ENCODE results near the gene PARVA.

Gene PARVA

DNA sequence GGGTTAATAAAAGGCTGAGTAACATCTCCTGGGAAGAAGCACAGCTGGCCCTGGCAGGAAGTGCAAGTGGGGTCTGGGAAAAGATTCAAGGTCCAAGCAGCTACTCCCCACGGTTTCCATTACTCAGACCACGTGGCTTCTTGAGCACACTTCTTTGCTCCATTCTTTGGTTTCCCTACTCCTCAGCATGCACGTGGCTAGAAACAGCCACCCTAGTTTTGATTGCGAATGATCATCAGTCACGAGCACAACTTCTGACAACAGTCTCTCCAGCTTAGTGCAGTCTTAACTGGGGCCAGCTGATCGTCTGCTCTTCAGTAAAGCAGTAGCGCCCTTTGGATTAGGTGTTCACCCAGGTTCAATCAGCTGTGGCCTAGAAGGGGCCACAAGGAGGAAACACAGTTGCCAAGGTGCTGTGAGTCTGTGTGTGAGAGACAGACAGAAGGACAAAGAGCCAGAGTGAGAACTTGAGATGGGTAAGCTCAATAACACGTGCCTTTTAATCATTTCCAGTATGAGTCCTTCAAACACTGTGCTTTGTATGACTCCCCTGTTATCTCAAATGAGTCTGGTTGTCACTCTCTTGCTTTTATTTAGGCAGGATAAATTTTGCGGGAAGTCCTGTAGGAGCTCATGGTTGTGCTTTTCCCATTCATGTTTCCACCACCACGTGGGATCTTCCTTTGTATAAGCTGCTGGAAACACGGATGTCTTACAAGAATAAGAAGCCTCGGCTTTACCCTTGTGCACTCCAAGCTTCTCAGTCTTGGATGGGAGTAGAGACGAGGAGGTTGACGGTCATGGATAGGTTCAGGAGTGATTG, 901 bp upstream of the PARVA start:
- DNase-seq: no peak

DNA sequence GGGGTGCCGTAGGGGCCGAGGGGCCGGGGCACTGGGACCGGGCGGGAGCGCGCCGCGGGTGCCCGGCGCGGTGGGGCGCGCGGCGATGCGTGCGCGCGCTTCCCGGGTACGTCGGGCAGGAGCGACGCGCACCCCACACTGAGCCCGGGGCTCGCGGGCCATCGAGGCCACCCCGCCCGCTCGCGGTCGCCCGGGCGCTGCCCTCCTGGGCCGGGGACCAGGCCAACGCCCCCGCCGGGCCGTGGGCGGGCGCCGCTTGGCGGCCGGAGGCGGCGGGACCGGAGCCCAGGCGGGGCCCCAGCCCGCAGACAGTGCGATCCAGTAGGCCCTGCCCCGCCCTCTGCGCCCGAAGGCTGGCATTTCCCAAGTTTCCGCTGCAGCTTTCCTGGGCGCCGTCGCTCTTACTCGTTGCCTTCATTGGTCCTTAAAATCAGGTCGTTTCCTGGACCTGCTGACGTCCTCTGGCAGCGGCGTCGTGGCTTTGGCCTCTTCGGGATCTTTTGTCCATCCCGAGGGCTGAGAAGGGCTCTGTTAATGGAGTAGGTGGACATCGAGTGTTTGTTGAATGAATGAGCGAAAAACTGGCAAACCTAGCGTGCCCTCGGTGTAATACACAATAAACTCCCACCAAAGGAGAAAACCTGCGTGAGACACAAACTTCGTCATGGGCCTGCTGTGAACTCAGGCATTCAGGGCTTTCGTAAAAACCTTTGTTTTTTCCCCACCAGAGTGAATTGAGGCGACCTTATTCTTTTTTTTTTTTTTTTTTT, 638 bp downstream of the PARVA start:
- no peak for DNase-seq

DNA sequence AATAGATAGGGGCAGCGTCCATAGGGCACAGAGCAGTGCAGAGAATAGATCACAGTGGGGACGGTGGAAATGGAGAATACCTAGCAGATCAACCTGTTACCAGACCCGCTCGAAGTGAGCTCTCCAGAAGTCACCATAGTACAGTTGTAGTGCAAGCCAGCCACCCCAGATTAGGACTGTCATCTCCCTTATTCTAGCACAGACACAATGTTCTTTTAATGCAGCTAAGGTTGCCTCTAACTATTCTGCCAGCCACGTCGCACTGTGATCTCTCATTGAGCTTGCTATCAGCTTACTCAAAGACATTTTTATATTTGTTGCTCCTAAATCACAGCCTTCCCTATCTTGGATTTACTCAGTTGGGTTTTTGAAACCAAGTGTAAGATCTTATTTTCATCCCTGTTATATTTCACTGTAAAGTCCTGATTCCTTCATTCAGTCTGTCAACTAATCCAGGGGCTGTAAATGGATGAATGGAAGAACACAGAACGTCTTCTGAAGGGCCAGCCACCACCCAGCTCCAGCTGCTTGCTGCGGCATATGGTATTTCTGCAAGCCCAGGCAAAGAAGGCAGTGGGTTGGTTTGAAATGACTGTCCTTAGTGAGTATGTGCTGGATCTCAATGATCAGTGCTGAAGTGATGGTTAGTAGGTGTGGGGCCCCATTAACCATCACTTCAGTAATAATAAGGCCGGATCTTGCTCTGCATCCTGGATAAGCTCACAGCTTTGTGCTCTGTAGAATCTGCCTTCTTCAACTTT, 3.4 kb downstream of the PARVA start:
- no peak for DNase-seq

DNA sequence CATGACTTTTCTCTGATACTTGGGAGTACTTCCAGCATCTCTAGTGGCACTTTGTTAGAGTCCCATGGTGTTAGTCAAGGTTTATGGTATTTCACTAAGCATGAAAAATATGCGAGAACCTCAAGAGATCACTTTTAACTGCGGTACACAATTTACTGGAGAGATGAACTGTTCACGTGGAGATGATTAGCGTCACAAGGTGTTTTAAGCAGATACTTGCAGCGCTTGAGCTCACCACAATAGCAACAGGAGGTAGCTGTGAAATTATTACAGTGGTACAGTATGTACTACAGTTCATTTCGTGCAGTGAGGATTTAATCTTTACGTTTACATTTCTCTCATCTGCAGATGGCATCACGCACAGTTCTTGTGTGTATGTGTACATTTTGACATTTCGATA, 4.5 kb downstream of the PARVA start:
- DNase-seq: no peak

DNA sequence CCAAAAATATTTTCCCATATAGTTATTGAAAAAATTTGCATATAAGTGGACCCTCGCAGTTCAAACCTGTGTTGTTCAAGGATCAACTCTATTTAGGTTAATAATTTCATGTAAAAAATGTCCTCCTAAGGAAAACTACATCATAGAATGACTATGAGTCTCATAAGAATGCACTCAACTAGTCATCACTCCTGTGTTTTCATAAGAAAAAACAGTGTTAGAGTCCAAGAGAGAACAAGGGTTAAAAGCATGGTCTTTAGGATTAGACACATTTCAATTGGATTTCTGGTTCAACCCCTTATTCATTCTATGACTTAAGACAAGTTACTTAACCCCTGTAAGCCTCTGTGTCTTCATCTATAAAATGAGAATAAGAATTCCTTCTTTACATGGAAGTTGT, 5.1 kb downstream of the PARVA start:
- no peak for DNase-seq

DNA sequence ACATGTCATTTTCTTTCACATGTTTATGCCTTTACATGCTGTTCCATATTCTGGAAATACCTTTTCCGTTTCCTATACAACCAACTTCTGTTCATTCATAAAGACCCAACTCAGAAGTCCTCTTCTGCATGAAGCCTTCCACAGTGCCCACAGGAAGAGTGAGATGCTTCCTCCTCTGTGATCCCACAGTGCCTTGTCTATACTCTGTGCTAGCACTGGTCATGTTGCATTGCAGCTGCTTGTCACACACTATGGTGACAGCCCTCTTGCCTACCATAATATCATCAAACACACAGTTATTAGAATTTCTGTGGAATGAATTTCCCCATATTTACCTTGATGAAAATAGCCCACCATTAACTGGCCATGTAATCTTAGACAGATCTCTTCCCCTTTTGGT, 8.9 kb downstream of the PARVA start:
- no peak for DNase-seq

DNA sequence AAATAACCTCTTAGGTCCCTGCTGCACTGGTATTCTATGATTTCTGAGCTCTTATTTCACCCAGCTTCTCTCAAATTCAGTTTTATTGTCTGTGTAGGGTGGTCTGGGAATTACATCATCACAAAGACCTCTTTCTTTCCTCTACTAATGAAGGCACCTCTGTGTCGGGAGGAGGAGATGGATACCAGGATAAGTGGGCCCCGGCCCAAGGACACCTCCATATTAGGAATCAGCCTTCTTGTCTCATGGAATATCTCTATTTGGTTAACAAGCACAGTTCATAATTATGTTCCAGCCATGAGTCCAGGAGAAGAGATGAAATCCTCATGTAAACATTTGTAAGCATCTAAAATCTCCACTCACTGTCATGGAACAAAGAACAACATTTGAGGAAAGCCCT, 9.4 kb downstream of the PARVA start:
- no peak for DNase-seq

DNA sequence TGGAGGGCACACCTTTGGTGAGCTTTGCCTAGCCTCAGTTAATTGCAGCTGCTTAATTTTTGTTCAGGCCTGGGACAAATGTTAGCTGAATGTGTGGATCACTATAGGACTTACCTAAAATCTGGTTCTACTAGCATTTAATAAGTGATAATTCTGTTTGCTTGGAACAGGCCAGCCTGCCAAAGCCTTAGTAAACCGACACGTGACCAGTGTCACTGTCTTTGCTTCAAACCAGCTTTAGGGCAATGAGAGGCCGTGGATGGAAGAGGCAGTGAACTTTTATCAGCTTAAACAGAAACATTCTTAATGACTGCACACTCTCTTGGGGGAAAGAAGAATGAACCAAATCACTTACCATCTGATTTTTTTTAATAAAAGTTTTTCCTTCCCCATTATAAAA, 10.8 kb downstream of the PARVA start:
- DNase-seq: no peak

DNA sequence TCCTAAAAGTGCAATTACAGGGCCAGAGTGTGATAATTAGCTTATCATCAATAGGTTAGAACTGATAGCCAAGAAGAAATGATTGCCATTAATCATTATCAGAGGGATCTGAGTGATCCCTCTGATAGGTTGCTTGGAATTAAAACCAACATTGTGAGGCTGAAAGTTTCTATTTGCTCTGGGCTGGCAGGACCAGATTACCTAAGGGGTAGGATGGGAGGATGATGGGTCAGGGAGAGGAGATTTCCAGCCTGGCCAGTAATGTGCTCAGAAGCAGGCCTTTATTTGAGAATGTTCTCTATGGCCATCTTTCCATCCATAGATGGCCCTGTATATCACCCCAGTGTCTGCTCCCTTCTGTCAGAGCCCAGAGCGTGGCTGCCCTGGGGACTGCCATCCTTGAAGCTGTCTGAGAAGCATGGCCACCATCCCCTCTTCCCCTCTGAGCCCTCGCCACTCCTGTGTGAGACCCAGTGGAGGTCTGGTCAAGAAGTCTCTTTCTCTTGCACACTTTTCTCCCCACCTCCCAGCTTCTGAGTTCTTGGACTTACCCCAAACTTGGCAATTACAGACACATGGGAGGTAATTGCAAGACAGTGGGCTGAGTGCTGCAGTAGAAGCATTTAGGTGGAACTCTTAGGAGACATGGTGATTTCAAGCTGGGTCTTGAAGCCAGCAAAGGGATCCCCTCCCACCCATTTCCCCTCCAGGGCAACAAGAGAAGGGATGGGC, 11.7 kb downstream of the PARVA start:
- DNase-seq: no peak

DNA sequence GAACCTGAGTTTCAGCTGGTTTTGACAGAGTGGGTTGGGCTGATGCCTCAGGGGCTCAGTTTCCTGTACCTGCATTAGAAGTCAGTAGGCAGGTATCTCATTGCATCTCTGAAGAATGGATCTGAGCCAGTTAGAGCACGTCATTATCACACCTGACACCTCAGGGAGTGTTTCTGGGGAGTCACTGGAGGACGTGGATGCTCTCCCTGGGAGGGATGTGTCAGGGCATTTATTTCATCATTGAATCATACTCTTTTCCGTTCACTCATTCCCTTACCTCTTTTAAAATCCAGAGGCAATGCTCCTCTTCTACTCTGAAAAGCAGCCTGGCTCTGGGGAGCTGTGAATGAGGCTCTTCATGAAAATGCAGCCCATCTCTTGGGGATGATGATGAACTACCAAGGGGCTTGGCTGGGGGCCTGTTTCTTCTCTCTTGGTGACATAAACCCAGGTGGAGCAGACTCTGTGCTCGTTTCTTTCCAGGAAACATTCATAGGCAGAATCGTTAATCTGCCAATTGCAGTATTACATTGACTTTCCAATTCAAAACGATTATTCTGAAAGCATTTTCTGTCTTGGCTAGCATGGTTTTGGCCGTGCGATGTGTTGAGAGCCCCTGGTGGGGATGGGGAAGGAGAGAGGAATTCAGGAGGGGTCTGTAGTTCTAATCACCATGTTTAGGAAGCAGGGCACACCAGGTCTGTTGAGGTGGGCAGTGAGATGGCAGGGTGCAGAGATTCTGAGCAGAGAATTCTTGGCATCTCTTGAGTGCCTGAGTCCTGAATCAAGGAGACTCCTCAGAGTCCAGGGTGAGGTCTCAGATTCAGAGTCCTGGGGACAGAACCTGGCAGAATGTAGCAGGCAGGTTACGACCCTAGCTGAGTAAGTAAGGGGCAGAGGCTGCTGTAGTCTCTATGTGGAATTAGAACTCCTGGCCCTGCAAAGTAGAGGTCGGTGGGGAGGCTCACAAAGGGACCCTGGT, 12.6 kb downstream of the PARVA start:
- no peak for DNase-seq

DNA sequence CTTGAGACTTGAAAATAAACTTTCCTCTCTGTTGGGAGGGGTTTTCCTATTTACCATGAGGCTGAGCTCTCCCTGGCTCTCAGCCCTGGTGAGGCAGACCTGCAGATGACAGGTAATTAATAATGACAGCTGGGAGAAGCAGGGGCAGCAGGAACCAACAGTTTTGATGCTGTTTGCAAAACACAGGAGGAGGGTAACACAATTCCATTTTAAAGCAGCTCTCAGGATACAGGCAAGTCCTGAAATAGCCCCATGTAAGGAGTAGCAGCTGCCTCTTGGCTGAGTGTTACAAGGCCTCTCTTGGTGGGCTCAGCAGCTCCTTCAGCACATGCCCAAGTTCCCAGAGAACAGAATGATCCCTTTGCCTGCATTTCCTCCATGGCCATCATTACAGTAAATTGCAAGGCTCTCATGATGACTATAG, 13.3 kb downstream of the PARVA start:
- DNase-seq: no peak

DNA sequence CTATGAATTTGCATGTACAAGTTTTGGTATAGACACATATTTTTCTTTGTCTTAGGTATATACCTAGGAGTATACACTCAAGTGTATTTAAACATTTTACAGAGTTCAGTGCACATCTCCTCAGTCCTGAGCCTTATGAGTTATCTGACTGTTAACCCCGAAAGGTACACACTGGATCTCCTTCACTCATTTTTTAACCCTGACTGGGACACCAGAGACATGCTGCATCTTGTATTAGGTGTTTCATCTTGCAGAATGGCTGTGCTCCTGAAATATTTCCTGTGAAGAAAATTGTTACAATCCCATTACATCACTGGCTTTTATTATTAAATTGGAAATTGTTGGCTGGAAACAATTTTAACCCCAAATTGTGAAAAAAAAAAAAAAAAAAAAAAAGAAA, 15.3 kb downstream of the PARVA start:
- DNase-seq: no peak

DNA sequence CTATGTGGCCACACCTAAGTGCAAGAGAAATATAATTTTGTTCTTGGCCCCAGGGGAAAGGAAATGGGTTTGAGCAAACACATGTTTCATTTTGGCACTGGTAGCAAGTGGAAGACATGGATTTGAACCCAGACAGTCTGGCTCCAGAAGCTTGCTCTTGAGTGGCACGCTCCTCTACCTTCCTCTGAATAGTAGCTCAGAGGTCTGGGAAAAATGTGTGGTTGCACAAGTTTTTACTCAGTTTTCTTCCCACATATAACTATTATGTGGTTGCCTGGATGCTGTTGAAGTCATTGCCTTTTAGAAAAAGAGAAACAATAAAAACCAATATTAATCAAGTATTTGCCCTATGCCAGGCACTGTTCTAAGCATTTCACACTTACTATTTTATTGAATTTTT, 16.3 kb downstream of the PARVA start:
- no peak for DNase-seq

DNA sequence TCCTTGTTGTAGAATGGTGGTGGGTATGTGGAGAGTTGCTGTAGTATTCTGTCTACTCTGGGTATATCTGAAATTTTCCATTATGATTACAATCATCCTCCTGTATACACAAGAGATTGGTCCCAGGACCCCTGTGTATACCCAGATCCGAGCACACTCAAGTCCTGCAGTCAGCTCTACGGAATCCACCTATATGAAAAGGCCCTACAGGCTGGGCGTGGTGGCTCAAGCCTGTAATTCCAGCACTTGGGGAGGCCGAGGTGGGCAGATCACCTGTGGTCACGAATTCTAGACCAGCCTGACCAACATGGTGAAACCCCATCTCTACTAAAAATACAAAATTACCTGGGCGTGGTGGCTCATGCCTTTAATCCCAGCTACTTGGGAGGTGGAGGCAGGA, 17.2 kb downstream of the PARVA start:
- no peak for DNase-seq

DNA sequence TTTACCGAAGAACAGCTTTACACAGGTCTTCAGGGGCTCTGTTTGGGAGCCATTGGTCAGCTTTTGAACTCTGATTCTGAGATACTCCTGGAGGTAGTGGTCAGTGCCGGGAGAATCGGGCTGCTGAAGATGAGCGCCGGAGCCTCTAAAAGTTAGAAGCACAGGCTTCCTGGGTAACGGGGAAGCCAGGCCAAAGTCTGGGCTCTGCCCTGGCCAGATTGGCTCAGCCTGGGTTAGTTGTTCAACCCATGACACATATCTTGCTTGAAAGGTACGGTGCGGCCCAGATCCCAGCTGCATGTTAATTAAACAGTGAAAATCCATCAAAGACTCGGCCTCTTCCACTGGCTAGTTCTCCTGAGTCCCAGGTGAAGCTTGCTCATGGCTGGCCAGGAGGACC, 18.0 kb downstream of the PARVA start:
- no peak for DNase-seq

DNA sequence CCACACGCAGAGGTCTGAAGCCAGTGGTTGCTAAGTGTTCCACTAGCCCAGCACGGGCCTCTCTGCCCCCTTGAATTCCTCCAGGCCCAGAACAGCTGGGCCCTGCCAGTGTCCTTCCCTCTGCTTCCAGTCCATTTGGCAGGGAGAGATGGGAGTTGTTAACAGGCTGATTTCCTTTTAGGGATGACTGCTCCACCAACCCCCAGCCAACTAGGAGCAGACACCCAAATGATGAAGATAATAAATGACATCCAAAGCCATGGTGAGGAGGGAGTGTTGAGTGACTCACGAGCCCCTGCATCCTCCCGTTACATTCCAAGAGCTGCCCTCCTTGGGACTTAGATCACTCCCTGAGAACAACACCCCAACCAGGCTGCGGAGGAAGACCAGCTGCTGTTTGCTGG, 20.6 kb downstream of the PARVA start:
- DNase-seq: no peak

DNA sequence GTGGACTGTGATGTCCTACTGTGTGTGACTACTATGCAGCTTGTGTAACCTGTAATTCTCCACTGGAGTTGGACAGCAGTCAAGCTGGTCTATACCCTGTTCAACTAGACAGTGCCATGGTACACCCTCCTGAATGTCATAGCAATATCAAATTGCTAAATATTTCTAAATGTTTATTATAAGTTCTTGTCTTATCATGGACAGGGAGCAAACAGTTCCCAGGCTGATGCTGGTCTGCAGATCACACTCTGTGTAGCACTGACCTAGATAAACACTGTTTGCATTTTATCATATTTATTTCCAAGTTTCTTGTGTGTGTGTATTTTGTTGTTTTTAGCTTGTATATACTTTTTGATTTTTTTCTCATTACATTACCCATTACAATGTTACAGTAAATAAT, 22.0 kb downstream of the PARVA start:
- no peak for DNase-seq

DNA sequence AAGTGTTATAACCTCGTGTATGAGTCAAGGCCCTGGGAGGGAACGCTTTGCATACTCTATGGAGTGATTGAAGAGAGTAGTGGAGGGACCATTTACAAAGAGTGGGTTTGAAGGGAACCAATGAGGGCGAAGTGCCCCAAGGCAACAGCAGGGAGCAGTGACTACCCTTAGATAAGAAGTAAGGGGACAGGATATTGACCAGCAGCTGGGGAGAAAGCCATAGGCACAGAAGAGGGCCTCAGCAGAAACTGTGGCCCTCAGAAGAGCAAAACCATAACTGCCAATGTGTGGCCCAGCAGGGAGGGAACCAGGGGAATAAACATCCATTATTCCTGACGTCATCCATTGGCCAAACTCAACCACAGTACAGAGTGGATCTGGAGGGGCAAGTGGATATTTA, 24.7 kb downstream of the PARVA start:
- no peak for DNase-seq

DNA sequence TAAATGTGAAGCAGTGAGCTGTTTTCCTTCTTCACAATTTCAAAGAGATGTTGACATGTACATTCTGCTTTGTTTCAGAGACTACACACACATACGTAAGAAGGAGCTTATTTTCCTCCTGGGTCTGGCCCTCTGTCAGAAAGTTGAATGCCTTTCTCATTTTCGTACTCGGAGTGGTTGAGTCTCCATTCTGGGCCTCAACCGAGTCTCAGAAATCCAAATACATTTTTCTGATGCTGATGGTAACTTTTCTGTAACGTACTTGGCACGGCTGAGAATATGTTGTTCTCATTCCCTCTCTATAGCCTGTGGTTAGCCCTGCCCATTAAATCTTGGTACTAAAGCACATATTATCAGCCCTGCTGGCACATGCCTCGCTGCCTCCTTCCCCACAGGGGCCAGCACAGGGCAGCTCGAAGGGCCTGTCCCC, 25.3 kb downstream of the PARVA start:
- DNase-seq: no peak

DNA sequence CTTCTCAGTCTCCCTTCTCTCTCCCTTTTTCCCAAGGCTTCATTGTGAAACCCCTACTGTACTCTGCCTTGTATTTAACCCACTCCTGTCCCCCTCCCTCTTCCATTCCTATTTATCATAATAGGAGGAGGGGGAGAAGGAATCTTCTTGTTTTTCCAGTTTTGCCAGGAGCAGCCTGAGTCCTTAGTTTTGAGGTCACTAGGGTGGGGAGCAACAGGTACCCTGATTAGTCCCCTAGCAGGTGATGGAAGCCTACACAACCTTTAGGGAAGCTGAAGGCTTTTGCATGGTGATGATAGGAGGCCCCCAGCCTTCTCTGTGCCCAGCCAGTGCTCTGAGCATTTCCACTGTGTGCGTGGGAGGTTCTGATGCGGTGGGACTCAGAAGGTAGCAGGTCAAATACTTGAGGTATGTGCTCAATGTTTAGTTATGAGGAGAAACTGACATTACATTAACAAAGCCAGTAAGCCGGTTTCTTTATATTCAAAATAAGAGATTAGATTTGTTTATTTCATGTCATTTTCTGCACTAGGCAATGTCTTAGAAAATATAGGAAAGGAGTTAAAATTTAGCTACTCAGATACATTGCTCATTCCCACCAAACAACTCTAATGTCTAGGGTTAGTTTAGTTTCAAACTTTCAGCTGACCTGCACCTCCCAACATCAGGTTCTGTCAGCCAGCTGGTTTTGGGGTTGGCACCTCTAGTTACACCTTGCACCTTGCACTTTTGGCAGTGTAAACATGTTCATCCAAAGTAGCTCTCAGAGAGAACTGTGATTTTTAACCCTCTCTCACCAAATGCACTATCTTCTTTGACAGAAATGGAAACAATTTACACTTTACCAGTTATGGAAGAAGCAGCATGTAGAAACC, 26.0 kb downstream of the PARVA start:
- no peak for DNase-seq

DNA sequence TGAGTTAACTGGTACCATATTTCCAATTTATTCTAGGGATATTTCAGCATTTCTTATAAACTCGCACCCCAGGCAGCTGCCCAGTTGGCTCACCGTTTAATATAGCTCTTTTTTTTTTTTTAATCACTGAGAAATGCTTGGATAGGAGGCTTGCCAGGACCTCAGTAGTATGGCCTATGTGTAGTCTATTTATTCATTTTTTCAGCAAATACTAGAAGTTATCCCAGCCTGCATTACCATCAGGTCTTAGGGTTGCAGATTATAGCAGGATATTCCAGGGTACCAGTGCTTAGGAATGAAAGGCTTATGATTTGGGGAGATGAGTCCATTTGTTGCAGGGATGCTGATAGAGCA, 26.6 kb downstream of the PARVA start:
- DNase-seq: no peak
